ENCODE measurements around the gene RPS6KA5.
"Not testable (repeated sequence)": the region's sequence is repeated elsewhere in the genome, so short reads cannot be mapped to it uniquely, and the experiment has no call there.

RPS6KA5 gene

GRCh38 chr14:90883197-90883596, 177.2 kb downstream of the RPS6KA5 start:
- no peak for DNase-seq (ENCODE audit: extremely low read depth in 1 of 2, low read depth in 1 of 2)

- DNase-seq (ENCODE audit: extremely low read depth in 1 of 2, low read depth in 1 of 2): no peak
Observed at GRCh38 chr14:90880282-90880681, 180.2 kb downstream of the RPS6KA5 start.

GRCh38 chr14:90874599-90874998, 185.8 kb downstream of the RPS6KA5 start:
- no peak for DNase-seq (ENCODE audit: extremely low read depth in 1 of 2, low read depth in 1 of 2)

GRCh38 chr14:90871605-90872233, 188.7 kb downstream of the RPS6KA5 start:
- DNase-seq (ENCODE audit: extremely low read depth in 1 of 2, low read depth in 1 of 2): no peak

GRCh38 chr14:90870950-90871604, 189.4 kb downstream of the RPS6KA5 start:
- DNase-seq (ENCODE audit: extremely low read depth in 1 of 2, low read depth in 1 of 2): no peak

GRCh38 chr14:90867501-90867900, 192.9 kb downstream of the RPS6KA5 start:
- no peak for DNase-seq (ENCODE audit: extremely low read depth in 1 of 2, low read depth in 1 of 2)

- DNase-seq (ENCODE audit: extremely low read depth in 1 of 2, low read depth in 1 of 2): no peak
Observed at GRCh38 chr14:90866833-90867232, 193.6 kb downstream of the RPS6KA5 start.

- DNase-seq (ENCODE audit: extremely low read depth in 1 of 2, low read depth in 1 of 2): no peak
Observed at GRCh38 chr14:90864741-90865140, 195.7 kb downstream of the RPS6KA5 start.

GRCh38 chr14:90858511-90858910, 201.9 kb downstream of the RPS6KA5 start:
- no peak for DNase-seq (ENCODE audit: extremely low read depth in 1 of 2, low read depth in 1 of 2)

- no peak for DNase-seq (ENCODE audit: extremely low read depth in 1 of 2, low read depth in 1 of 2)
Observed at GRCh38 chr14:90857866-90858265, 202.6 kb downstream of the RPS6KA5 start.

GRCh38 chr14:90856115-90856514, 204.3 kb downstream of the RPS6KA5 start:
- DNase-seq (ENCODE audit: extremely low read depth in 1 of 2, low read depth in 1 of 2): not testable (repeated sequence)

GRCh38 chr14:90853116-90853515, 207.3 kb downstream of the RPS6KA5 start:
- no peak for DNase-seq (ENCODE audit: extremely low read depth in 1 of 2, low read depth in 1 of 2)

GRCh38 chr14:90851327-90852036, 209.0 kb downstream of the RPS6KA5 start:
- no peak for DNase-seq (ENCODE audit: extremely low read depth in 1 of 2, low read depth in 1 of 2)

GRCh38 chr14:90850487-90850886, 210.0 kb downstream of the RPS6KA5 start:
- no peak for DNase-seq (ENCODE audit: extremely low read depth in 1 of 2, low read depth in 1 of 2)

- no peak for DNase-seq (ENCODE audit: extremely low read depth in 1 of 2, low read depth in 1 of 2)
Observed at GRCh38 chr14:90849787-90850444, 210.5 kb downstream of the RPS6KA5 start.

- no peak for DNase-seq (ENCODE audit: extremely low read depth in 1 of 2, low read depth in 1 of 2)
Observed at GRCh38 chr14:90848944-90849731, 211.3 kb downstream of the RPS6KA5 start.

- DNase-seq (ENCODE audit: extremely low read depth in 1 of 2, low read depth in 1 of 2): no peak
Observed at GRCh38 chr14:90846511-90846910, 213.9 kb downstream of the RPS6KA5 start.

GRCh38 chr14:90844321-90844720, 216.1 kb downstream of the RPS6KA5 start:
- DNase-seq (ENCODE audit: extremely low read depth in 1 of 2, low read depth in 1 of 2): no peak

GRCh38 chr14:90842726-90843125, 217.7 kb downstream of the RPS6KA5 start:
- DNase-seq (ENCODE audit: extremely low read depth in 1 of 2, low read depth in 1 of 2): no peak

- not testable (repeated sequence) for DNase-seq (ENCODE audit: extremely low read depth in 1 of 2, low read depth in 1 of 2)
Observed at GRCh38 chr14:90840667-90841066, 219.8 kb downstream of the RPS6KA5 start.

GRCh38 chr14:90839889-90840266, 220.6 kb downstream of the RPS6KA5 start:
- no peak for DNase-seq (ENCODE audit: extremely low read depth in 1 of 2, low read depth in 1 of 2)
